ENCODE data around the gene FAM13A.

GRCh38 chr4:88792268-88792781 is 264.7 kb downstream of the FAM13A start:
- TF ChIP-seq CTCF (IDR thresholded peaks at IDR 0.05) (no peak), EZH2 (IDR thresholded peaks at IDR 0.05; ENCODE audit: borderline replicate concordance, insufficient read depth, low read depth, low read length, poor library complexity, severe bottlenecking) (no peak)
